Measurements from ENCODE around the gene ADGRB3. TPM values are rescaled to one million over a fixed set of nuclear protein-coding genes. Genes with fewer than 3 reads are reported as not detected.

ADGRB3 gene
- total and polyA plus RNA-seq, 2 donors (not counting 3 experiments of a cell fraction or from before 2014, with no cell fraction given) = not detected

- Histone ChIP-seq H3K9me1 (replicated peaks; ENCODE audit: control insufficient read depth, extremely low read depth, insufficient read depth, low read length) (no peaks in the 10 kb centered on the region), H3K4me1 (ENCODE audit: control insufficient read depth, extremely low read depth, insufficient read depth, low read length) (no peaks in the 10 kb centered on the region), H3K27ac (ENCODE audit: insufficient read depth, low read depth, low read length) (no peak overlapping the region), H4K20me1 (replicated peaks; ENCODE audit: control insufficient read depth, extremely low read depth, insufficient read depth, low read length) (no peaks in the 10 kb centered on the region), H3K4me3 (replicated peaks in 1 of 3; ENCODE audit: insufficient read depth in 1 of 3, low read depth in 1 of 3, low read length in 3 of 3) (no peak overlapping the region), H2AFZ (ENCODE audit: low read depth, low read length) (no peak overlapping the region), H3K27me3 (ENCODE audit: control insufficient read depth in 2 of 2, insufficient read depth in 2 of 2, low read length in 2 of 2) (no peaks in the 10 kb centered on the region), H3K4me2 (ENCODE audit: insufficient read depth, low read length) (no peak overlapping the region), H3K36me3 (ENCODE audit: control insufficient read depth in 2 of 2, extremely low read depth in 1 of 2, insufficient read depth in 2 of 2, low read length in 2 of 2) (no peaks in the 10 kb centered on the region), H3K9me3 (replicated peaks; ENCODE audit: control insufficient read depth, insufficient read depth, low read length) (no peaks in the 10 kb centered on the region), H3K9ac (replicated peaks; ENCODE audit: extremely low read depth, insufficient read depth, low read length) (no peak overlapping the region), H3K79me2 (ENCODE audit: control insufficient read depth, insufficient read depth, low read length) (no peaks in the 10 kb centered on the region)
- BruUV-seq (replicated peaks) = no TSS peak
- POLR2A ChIA-PET = no interaction called here
- TF ChIP-seq GATA2 (IDR thresholded peaks at IDR 0.05; ENCODE audit: insufficient read depth, insufficient read length, low read depth, low read length) (no peak), MYC (IDR thresholded peaks at IDR 0.05; ENCODE audit: low read depth, low read length) (no peak), MAX (IDR thresholded peaks at IDR 0.05; ENCODE audit: insufficient read depth, insufficient read length) (no peak), JUN (IDR thresholded peaks at IDR 0.05; ENCODE audit: borderline replicate concordance, insufficient read depth, insufficient read length, low read depth) (no peak), POLR2A (IDR thresholded peaks at IDR 0.05; ENCODE audit: low read depth, low read length) (no peak), FOS (IDR thresholded peaks at IDR 0.05; ENCODE audit: borderline replicate concordance, insufficient read depth, low read length) (no peak), CTCF (IDR thresholded peaks at IDR 0.05; ENCODE audit: extremely low read depth in 1 of 2, insufficient read depth in 1 of 2, low read depth in 1 of 2, low read length in 2 of 2) (no peak), EZH2 (IDR thresholded peaks at IDR 0.05; ENCODE audit: borderline replicate concordance, low read depth, low read length, severe bottlenecking) (no peak), POLR2AphosphoS5 (IDR thresholded peaks at IDR 0.05; ENCODE audit: insufficient read depth, low read depth, low read length) (no peak)
- CTCF ChIA-PET = no interaction called here
- DNase-seq (ENCODE audit: low read depth, low spot score) (no peak), FAIRE-seq (no peak)
- intact Hi-C loops (cut with micrococcal nuclease) (loop anchor here (5.0 to 10.0 kb wide), 2 partner anchors 280 to 848 kb away; no protein-coding TSS in a partner anchor), dilution Hi-C loops (cut with MboI; ENCODE audit: extremely low pct_ligation_motif_present, low sequenced_read_pairs) (no loop called here)
These were observed 239.7 kb downstream of the ADGRB3 start for GRCh38 chr6:68874747-68875146.
